SK-N-MC (cell line): ENCODE data around the gene PRR35.

Experiments used
- DNase-seq: peaks from one replicate; pipeline ENCODE4 v3.0.0-alpha.2; 2011; ENCODE audit warnings: low read depth, low spot score
- H3K27ac ChIP-seq: fragments of 200-600 bp; sonication (generic); 2 replicates; pipeline ENCODE4 v1.5.1; 2016; ENCODE audit warnings: mixed run types
- H3K36me3 ChIP-seq: fragments of 200-600 bp; sonication (generic); 2 replicates; pipeline ENCODE4 v1.6.1; 2017; ENCODE audit warnings: antibody characterized with exemption, low read length, mixed read lengths; ENCODE audit not compliant: insufficient read depth
- H3K4me3 ChIP-seq: fragments of 200-600 bp; sonication (generic); 2 replicates; pipeline ENCODE4 v1.5.1; 2016
- H3K9ac ChIP-seq: fragments of 200-600 bp; sonication (generic); 2 replicates; pipeline ENCODE4 v1.8.0; 2017; ENCODE audit warnings: mixed run types, mixed read lengths; ENCODE audit not compliant: insufficient read length
- H3K9me3 ChIP-seq: fragments of 200-600 bp; sonication (generic); 2 replicates; pipeline ENCODE4 v1.6.1; 2017; ENCODE audit warnings: low read depth, mild to moderate bottlenecking, antibody characterized with exemption, low read length, moderate library complexity, mixed read lengths
- EZH2 ChIP-seq: fragments of 200-600 bp; sonication (generic); IDR thresholded peaks from one replicate; pipeline ENCODE4 v1.6.1; 2017; ENCODE audit warnings: antibody characterized with exemption
- FOXP2 ChIP-seq: optimal IDR thresholded peaks from 2 replicates; pipeline ENCODE3; 2011; ENCODE audit warnings: mild to moderate bottlenecking, moderate library complexity; ENCODE audit not compliant: insufficient read depth; ENCODE audit errors: extremely low read length, control extremely low read depth
- POLR2AphosphoS5 ChIP-seq: IDR thresholded peaks from 2 replicates; pipeline ENCODE4 v1.6.1; 2012; ENCODE audit warnings: mild to moderate bottlenecking, low read depth, low read length, borderline replicate concordance

PRR35 gene

GRCh38 chr16:560204-560700, at the start of gene PRR35:
TSS of gene PRR35 (plus strand) at chr16:560394. CDS start at chr16:563295, 2,901 bp downstream.
- TF ChIP-seq EZH2 (no peak), FOXP2 (no peak), POLR2AphosphoS5 (no peak)
- Histone ChIP-seq H3K36me3 (no peaks in the 10 kb centered on the region), H3K27ac (no peak within 1 kb of the TSS), H3K9ac (no peak within 1 kb of the TSS), H3K9me3 (no peaks in the 10 kb centered on the region), H3K4me3 (no peak within 1 kb of the TSS)
- no peak for DNase-seq

GRCh38 chr16:512802-513201, 47.4 kb upstream of the PRR35 start:
- Histone ChIP-seq H3K27ac (no peak overlapping the region), H3K9me3 (no peaks in the 10 kb centered on the region), H3K36me3 (no peaks in the 10 kb centered on the region; the same call in 1 of the 2 replicates), H3K9ac (no peak overlapping the region), H3K4me3 (no peak overlapping the region)
- TF ChIP-seq EZH2 (no peak), POLR2AphosphoS5 (no peak), FOXP2 (no peak)
- DNase-seq = no peak

- no peak for DNase-seq
- H3K36me3 ChIP-seq = no peaks in the 10 kb centered on the region; the same call in 1 of the 2 replicates
- H3K9ac ChIP-seq = no peak overlapping the region
- no peaks in the 10 kb centered on the region for H3K9me3 ChIP-seq
- no peak overlapping the region for H3K27ac ChIP-seq
- TF ChIP-seq EZH2 (no peak), POLR2AphosphoS5 (no peak), FOXP2 (no peak)
- no peak overlapping the region for H3K4me3 ChIP-seq
These were observed 46.2 kb upstream of the PRR35 start for GRCh38 chr16:513950-514349.

GRCh38 chr16:515175-515938, 44.8 kb upstream of the PRR35 start:
- H3K36me3 ChIP-seq = no peaks in the 10 kb centered on the region; the same call in 1 of the 2 replicates
- TF ChIP-seq EZH2 (no peak), POLR2AphosphoS5 (no peak), FOXP2 (no peak)
- H3K9me3 ChIP-seq = no peaks in the 10 kb centered on the region
- H3K9ac ChIP-seq = no peak overlapping the region
- no peak overlapping the region for H3K4me3 ChIP-seq
- no peak for DNase-seq
- no peak overlapping the region for H3K27ac ChIP-seq

- TF ChIP-seq EZH2 (no peak), FOXP2 (no peak), POLR2AphosphoS5 (no peak)
- no peak for DNase-seq
- H3K27ac ChIP-seq = no peak overlapping the region
- H3K9ac ChIP-seq = no peak overlapping the region
- no peaks in the 10 kb centered on the region; the same call in 1 of the 2 replicates for H3K36me3 ChIP-seq
- no peak overlapping the region for H3K4me3 ChIP-seq
- no peaks in the 10 kb centered on the region for H3K9me3 ChIP-seq
These were observed 44.3 kb upstream of the PRR35 start for GRCh38 chr16:515939-516226.

GRCh38 chr16:516301-516700, 43.9 kb upstream of the PRR35 start:
- H3K27ac ChIP-seq = no peak overlapping the region
- H3K4me3 ChIP-seq = no peak overlapping the region
- DNase-seq = no peak
- no peak for TF ChIP-seq FOXP2
- no peak for TF ChIP-seq EZH2
- TF ChIP-seq POLR2AphosphoS5 = no peak
- H3K9me3 ChIP-seq = no peaks in the 10 kb centered on the region
- no peaks in the 10 kb centered on the region; the same call in 1 of the 2 replicates for H3K36me3 ChIP-seq
- no peak overlapping the region for H3K9ac ChIP-seq

GRCh38 chr16:518858-519257, 41.3 kb upstream of the PRR35 start:
- no peaks in the 10 kb centered on the region for H3K9me3 ChIP-seq
- H3K9ac ChIP-seq = no peak overlapping the region
- no peak overlapping the region for H3K4me3 ChIP-seq
- TF ChIP-seq EZH2 = no peak
- no peak for TF ChIP-seq FOXP2
- no peak for TF ChIP-seq POLR2AphosphoS5
- H3K36me3 ChIP-seq = no peaks in the 10 kb centered on the region; the same call in 1 of the 2 replicates
- no peak overlapping the region for H3K27ac ChIP-seq
- no peak for DNase-seq

GRCh38 chr16:519425-519824, 40.8 kb upstream of the PRR35 start:
- Histone ChIP-seq H3K9ac (no peak overlapping the region), H3K27ac (no peak overlapping the region), H3K36me3 (no peaks in the 10 kb centered on the region; the same call in 1 of the 2 replicates), H3K4me3 (no peak overlapping the region), H3K9me3 (no peaks in the 10 kb centered on the region)
- TF ChIP-seq POLR2AphosphoS5 (no peak), EZH2 (no peak), FOXP2 (no peak)
- DNase-seq = no peak
